HG02870 (cell line): Measurements from ENCODE around the gene TSHZ3.

ENCODE experiments used
- ATAC-seq: cut with Tn5 transposase; IDR thresholded peaks from one replicate; pipeline ENCODE4 v1.9.1; 2021; ENCODE audit warnings: mild to moderate bottlenecking, moderate library complexity; ENCODE audit not compliant: unreplicated experiment

TSHZ3 gene

DNA sequence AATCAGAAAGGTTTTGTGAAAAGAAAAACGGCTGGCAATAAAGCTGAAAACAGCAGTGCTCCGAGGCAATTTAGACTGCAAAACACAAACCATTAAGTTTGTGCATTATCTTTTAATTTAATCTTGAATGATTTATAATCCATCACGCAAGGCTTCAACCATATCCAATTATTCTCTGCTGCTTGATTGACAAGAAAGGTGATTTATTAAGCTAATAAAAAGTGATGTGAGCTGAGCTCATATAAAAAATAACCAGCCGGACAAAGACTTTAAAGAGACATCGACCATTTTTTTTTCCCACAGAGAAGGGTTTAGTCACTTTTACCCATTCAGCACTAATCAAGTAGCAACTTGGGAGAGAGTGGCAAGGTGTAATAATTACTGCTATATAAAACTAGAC lies 33.6 kb downstream of the TSHZ3 start:
- ATAC-seq, result no peak

DNA sequence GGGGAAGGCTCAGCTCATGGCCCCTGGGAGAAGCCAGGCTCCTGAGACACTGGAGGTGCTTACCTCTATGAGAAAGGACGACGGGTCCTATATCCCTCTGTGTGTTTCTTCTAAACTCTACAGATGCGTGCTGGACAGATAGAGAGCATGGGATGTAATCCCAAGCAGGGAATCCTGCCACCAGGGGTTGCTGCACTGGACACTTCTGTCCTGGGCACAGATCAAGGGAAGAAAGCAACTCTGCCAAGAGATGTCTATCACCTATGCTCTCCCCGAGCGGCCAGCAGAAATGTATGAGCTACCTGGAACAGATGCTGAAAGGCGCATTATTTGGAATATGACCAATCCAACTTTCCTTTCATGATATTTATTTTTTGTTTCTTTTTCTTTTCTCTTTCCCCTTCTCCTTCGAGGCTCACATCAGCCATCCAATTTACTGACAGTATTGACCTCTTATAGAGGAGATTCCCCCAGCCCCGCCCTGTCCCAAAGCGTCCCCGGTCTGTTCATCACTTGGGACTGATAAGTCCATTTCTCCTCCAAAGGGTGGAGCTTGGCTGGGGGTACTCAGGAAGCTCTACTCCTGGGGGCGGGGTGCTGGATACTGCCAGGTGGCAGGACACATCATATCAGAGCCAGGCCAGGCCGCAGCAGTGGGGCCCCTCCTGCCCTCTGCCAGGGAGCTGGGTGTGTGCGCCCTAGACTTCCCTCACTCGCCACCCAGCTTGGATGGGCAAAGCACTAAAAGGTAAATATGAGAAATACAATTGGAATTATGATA lies 34.2 kb downstream of the TSHZ3 start:
- no peak for ATAC-seq

DNA sequence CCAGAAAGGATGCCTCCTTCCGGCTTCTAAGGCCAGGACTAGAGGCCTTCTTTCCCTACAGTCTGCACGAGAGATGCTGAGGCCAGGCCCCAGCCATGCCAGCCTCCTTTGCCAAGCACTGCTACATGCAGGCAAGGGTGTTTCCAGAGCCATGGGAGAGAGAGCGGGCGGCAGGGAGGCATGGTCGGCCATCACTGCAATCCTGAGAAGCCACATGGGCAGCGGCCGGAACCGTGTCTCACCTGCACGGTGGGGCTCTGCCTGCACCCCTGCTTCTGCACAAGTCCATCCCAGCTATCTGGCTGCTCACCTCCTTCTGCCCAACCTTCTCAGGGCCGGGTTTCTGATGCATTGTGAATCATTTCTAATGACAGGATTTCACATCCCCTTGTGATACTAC lies 35.1 kb downstream of the TSHZ3 start:
- ATAC-seq, result no peak

DNA sequence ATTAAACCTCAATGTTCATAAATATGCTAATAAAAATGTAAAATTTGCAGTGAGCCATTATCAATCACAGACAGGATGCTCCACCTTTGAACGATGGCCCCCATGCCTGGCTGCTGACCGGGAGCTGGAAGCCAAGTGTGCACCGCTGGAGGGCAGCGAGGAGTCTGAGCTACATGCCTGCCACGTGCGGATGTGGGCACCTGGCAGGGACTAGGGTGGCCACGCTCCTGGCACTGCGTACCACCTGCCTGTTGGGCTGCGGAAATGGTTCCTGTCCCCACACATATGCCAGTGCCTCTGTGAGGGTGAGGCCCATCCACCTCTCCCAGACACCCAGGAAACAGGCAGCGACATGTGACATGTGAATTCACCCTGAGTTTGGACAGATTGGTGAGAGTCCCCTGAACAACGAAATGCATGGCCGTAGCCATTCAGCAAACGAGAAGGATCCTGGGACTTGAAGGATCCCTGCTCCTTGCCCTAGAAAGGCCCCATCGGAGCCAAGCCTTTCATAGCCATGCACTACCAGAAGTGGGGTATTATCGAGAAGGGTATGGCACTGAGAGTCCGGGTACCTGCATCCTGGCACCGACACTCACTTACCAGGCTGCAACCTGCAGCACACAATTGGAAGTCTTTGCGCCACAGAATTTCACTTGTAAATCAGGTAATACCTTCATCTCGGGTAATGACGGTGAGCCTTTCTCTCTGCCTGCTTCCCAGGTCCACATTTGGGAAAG lies 35.8 kb downstream of the TSHZ3 start:
- no peak for ATAC-seq

DNA sequence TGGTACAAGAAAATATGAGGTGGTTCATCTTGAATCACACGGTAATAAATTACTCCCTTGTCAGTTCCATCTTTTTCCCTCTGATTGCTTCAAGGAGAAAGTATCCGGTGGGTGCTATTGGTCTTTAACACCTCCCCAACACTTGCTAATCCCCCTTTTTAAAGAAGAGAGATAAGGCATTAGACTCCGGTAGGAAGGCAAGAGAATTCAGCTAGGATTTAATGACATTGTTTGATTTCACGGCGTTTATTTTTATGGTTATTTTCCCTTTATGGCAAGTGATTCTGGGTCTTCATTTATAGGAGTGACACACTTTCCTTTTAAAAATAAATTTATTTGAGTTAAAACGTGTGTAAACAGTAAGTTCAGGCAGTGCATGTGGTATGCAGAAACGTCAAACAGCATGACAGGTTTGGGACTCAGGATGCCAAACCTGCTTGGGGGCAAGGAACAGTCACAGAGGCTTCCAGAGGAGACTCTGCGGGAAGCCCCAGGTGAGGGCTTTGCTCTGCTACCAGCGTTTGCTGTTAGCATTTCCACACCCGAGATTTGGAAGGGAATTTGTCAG lies 36.5 kb downstream of the TSHZ3 start:
- no peak for ATAC-seq

DNA sequence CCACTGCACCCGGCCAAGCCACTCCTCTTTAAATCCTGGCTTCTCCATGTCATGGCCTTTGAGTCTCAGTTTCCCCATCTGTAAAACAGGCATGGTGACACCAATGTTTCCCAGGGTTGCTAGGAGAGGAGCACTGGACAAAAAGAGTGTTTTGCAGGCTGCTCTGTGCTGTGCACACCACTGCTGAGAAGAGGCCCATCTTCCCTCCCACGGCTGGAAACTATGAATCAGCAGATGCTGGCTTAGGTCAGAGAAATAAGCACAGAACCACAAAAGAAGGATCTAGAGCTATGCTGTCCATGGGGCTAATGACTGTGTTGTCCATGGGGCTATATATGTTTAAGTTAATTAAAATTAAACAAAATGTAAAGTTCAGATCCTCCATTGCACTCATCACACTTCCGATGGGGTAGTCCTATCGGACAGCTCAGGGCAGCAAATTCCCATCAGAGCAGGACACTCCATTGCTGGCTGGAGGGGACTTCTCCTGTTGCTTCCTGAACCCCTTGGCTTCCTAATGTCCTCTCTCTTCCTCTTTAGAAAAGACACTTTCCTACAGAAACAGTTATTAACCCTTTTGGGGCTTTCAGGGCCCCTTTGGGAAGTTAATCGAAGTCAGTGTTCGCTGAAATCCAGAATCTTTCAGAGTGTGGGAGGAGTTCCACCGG lies 37.1 kb downstream of the TSHZ3 start:
- no peak for ATAC-seq

DNA sequence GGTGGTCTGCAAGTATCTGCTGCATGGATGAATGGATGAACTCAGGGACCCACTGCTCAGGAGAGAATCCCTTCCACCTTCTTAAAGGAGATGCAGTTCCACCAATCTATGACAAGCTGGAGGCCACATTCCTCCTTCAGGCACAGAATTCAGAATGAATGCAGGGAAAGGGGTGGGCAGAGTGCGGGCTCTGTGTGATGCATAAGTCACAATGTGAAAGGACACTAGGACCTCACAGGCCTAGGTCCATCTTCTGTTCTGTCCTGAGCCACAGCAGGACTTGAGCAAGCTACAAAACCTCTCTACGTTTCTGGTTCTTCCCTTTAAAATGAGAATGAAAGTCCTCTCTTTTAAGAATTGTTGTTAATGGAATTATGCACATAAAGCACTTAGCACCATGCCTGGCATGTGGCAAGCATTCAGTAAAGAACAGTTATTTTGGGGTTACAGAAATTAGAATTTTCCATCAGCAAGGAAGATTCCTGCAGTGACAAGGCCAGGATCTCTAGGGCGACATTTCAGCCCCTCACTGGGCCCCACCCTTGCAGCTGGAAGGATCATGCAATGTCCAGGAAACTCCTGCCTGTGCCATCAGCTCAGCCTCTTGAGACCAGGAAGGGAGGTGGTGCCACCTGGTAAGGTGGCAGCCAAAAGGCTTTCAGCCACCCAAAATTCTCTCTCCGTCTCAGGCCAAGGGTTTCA lies 38.7 kb downstream of the TSHZ3 start:
- ATAC-seq, result no peak

DNA sequence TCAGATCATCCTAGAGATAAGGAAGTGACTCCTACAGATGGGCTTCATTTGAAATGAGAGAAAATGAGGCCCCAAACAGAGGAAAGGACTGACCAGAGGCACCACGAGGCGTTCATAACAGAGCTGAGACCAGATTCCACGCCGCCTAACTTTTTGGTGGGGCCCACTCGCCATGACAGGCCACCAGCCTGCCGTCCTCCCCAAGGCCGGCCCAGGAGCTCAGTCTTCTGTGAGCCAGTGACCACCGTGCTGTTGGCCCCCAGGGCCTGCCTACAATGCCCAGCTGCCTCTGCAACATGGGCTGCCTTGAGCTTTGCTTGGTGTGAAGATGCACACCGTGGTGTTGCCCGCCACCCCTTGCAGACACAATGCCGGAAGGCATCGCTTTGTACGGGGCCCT lies 40.5 kb downstream of the TSHZ3 start:
- no peak for ATAC-seq

DNA sequence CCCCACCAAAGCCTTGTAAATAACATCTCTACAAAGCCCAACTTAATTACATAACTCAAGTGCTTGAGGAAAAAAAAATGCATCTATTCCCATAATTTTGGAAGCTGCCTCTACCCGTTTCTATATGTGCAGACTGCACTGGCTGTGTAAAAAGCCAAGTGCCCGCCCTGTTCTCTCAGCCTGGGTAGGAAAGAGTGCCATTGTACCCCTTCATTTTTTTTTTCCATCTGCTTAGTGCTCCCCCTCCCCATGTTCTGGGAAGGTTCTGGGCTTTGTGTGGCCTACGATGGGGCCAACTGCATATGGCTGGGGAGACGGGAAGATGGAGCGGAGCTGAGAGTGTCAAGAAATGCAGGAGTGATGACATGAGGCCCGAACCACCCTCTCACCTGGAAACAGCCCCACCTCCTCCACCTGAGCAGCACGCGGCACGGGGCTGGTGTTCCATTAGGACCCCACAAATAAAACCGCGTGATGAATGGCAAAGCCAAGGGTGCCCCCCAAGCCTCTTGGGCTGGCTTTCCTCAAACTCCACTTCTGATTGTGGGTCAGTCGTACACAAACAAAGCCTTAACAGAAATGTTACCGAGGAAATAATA lies 42.1 kb downstream of the TSHZ3 start:
- ATAC-seq, result no peak

DNA sequence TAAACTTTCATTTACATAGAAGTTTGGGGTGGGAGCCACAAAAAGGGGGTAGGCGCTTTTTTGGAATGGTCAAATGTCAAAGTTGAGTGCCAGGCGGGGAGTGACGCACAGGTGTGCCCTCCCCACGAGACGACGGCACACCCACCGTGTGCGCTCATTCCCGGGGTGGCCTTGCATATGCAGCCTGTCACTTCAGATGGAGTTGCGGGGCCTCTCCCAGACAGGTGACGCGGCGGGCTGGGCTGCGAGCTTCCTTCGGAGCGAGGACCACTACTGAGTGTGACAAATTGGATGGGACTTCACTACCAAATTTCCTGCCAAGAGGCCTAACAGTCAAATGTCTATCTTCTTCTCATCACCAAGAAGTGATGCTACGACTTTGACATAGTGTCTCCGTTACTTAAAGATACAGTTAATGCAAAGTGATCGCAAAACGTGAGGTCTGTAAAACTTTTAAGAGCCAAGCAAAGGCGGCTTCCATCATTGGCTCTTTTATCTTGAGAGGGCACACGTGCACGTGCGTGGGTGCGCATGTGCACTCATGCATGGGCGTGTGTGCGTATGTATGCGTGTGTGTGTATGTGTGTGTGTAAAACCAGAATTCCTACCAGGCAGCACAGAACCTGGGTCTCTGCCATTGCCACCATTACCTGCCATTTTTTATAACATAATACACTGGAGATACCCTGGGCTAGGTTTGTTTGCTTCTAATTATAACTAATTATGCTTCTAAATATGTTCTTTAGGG lies 43.1 kb downstream of the TSHZ3 start:
- ATAC-seq, result no peak

DNA sequence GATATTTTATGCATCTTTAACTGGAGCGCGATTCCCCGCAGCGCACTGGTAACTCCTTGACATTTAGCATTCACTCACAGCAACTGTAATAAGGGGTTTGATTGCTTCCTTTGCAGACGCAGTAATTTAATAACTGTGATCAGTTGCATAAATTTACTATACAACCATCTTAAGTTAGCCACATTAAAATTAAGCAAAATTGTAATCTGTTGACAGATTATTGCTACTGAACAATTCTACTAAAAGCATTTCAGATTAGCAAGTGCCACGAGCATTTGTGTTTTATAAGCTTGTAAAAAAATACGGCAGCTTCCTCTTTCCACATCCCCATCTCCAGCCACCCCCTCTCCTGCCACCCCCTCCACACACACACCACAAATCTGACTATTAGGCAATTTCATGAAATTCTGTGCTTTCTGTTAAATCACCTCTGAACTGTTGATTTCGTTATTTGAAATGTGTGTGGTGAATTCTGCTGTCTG lies 44.4 kb downstream of the TSHZ3 start:
- no peak for ATAC-seq

DNA sequence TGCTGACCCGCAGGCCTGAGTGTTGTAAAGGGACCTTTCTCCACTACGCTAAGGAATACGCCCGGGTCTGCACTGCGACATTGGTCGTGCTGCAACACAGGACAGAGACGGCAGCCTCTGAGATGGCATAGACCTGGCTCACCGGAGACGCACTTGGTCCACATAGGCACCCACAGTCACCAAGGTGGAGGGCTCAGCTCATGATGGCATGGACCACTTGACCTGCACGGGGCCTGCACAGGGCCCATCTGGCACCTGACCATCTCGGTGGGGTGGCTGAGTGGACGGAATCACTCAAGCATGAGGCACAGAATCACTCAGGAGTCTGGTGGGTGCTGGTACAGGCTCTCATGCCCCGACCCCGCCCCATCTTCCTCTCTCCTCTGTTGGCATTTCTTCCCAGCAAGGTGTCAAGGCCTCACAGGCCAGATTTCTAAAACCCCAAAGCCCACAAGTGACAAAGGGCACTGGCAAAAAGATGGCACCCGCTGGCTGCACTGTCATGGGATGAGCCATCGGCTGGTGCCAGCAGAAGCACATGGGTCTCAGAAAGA lies 45.9 kb downstream of the TSHZ3 start:
- ATAC-seq, result no peak

DNA sequence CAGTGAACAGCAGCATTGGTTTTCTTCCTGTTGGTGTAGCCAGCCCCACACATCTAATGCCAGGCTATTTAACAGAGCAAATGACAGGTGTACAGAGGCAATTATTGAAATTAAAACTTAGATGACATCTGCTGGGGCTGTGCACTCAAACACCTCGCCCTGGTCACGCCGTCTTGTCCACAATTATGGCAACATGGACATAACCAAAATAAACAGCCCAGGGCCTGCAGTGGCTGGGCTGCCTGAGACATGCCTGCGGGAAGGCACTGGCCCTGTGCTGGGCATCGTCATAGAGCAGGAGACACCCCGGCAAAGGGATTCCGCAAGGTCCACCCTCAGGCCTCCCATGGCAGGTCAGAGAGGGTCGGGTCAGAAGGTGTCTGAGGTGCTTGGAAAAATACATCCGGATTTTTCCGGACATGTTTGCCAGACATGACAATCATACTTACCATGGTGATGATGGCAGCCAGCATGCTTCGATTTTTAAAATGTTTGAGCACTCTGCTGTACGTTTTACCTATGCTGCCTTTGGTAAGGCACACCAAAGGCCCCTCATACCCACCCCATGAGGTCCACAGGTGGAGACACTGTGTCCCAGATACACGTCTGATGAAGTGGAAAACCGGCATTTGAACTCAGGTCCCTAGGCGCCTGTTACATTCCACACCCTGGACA lies 47.8 kb downstream of the TSHZ3 start:
- ATAC-seq, result no peak

DNA sequence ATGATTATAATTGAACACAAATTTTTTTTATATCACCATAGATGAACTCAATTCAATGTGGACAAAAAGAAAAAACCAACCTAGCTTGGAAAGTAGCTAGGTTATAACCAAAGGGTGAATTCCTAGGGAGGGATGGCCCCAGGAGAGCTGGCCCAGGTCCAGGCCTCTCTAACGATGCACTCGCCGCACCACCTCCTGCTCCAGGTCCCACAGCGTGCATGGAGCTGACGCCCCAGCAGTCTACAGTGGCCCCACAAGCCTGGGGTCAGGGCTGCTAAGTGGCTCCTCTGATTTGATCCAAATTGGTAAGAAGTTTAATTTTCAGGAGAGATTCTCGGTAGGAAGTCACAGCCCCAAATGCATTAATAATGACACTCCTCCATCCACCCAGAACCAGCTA lies 48.8 kb downstream of the TSHZ3 start:
- no peak for ATAC-seq

DNA sequence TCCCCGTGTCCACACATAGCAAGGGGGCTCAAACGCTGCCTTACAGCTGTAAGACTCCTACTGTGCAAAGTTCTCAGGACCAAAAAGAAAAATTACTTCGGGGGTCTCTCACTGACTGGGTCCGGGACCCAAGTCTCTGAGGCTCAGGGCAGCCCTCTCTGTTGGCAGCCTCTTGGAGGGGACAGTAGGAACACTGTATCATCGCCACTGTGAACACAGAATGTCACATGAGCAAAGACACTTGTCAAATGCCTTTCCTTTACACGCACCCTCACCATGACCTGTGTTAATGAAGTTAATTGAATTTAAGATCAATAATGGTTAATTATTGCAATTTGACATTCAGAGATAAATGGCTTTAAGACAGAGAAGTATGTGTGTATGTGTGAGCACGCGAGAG lies 49.6 kb downstream of the TSHZ3 start:
- ATAC-seq, result no peak

DNA sequence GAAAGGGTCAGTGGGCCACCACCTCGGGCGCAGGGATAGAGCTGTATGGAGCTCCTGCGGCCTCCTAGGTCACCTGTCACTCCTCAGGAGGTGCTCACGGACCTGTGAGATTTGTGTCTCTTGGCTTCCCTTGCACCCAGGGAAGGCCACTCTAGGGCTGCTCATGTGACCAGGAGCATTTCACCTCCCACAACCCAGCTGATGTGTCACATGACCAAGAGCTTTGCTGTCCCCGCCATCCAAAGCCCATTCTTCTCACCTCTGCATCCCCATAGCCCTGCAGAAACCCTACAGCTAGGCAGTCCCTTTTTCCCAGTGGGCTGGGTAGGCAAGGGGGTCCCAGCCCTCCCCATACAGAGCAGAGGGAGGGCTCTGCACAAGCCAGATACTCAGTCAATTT lies 51.2 kb downstream of the TSHZ3 start:
- no peak for ATAC-seq

DNA sequence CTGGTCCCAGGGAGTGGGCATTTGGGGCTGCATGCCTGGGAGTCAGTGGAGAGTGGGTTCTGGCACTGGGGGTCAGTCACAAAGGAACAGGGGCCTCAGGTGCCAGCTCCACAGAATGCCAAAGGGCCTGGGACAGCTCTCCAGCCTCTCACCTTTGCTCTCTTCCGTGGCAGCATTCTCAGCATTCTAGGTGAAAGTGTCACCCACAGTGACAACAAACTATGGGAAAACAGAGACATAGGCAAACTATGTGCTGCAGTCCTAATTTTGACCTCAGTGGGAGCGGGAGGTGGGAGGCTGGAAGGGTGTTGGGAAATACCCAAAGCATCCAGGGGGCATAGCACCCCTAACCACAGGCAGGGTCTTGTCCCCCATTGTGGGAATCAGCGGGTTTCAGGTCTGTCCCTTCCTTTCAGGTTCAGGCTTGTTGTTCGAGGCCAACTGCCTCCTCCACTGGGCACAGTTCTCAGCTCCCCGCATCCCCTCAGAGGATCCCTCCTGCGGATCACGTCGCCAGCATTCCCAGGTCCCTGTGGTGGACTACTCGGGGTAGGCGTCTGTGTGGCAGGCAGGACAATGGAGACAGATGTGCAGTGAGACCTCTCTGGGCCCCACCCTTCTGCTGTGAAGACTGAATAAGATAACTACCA lies 52.4 kb downstream of the TSHZ3 start:
- ATAC-seq, result no peak

DNA sequence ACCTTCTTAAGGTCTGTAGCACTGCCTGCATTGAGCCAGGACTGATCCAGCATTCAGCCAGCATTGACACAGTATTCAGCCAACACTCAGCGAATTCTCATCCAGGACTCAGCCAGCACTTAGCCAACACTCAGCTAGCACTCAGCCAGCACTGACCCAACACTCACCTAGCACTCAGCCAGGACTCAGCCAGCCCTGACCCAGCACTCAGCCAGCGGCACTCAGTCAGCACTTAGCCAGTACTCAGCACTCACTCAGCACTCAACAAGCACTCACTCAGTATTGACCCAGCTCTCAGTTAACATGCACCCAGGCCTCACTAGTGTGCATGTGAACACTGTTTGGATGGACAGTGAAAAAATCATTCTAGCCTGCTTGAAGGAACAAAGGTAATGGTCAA lies 55.0 kb downstream of the TSHZ3 start:
- no peak for ATAC-seq
